ENCODE results near the gene RAB1A. TPM values are rescaled to one million over a fixed set of nuclear protein-coding genes. Genes with fewer than 3 reads are reported as not detected.

The RAB1A gene
- total and polyA plus RNA-seq, 2 of the 13 experiments (the other 11 are each of a cell fraction or from before 2014, with no cell fraction given) = 206 to 226 TPM

GRCh38 chr2:65040400-65041261 lies 89.3 kb downstream of the RAB1A start (continued):
- TF ChIP-seq E2F2 (CRISPR knock-in tag; IDR thresholded peaks at IDR 0.05; ENCODE audit: borderline replicate concordance) (no peak), AGO2 (optimal IDR thresholded peaks at IDR 0.05; ENCODE audit: low read depth, low read length) (no peak), CBFB (CRISPR knock-in tag; IDR thresholded peaks at IDR 0.05) (peak; percentile 52; the same call in 1 of the 2 replicates), MBD4 (IDR thresholded peaks at IDR 0.05; ENCODE audit: borderline replicate concordance, low read length) (no peak), CAMTA2 (CRISPR knock-in tag; IDR thresholded peaks at IDR 0.05; ENCODE audit: borderline replicate concordance) (no peak), U2AF1 (optimal IDR thresholded peaks at IDR 0.05; ENCODE audit: low read depth, low read length) (no peak), ZNF607 (CRISPR knock-in tag; IDR thresholded peaks at IDR 0.05; ENCODE audit: borderline replicate concordance) (no peak), MED13 (CRISPR knock-in tag; IDR thresholded peaks at IDR 0.05) (no peak), ZNF350 (CRISPR knock-in tag; IDR thresholded peaks at IDR 0.05; ENCODE audit: borderline replicate concordance, low read depth) (peak; percentile 37; the same call in 1 of the 2 replicates), IRF2 (CRISPR knock-in tag; IDR thresholded peaks at IDR 0.05) (peak; percentile 71; the same call in 1 of the 2 replicates), ZNF674 (CRISPR knock-in tag; IDR thresholded peaks at IDR 0.05; ENCODE audit: low read depth) (no peak), HMGXB4 (CRISPR knock-in tag; IDR thresholded peaks at IDR 0.05; ENCODE audit: borderline replicate concordance in 1 of 2, low read depth in 1 of 2) (peak; percentile 49 to 82; a peak in 3 of 4 replicates), ZNF362 (CRISPR knock-in tag; IDR thresholded peaks at IDR 0.05; ENCODE audit: borderline replicate concordance) (no peak), CEBPZ (IDR thresholded peaks at IDR 0.05; ENCODE audit: low read length) (no peak), PAWR (CRISPR knock-in tag; IDR thresholded peaks at IDR 0.05; ENCODE audit: borderline replicate concordance) (no peak), HOMEZ (CRISPR knock-in tag; IDR thresholded peaks at IDR 0.05; ENCODE audit: low read depth) (peak; percentile 80)
